ENCODE measurements around the gene PARK7. TPM values are rescaled to one million over a fixed set of nuclear protein-coding genes. Genes with fewer than 3 reads are reported as not detected.

The PARK7 gene
- total RNA-seq, 4 donors from 2014 or later = 93.9 to 156 (median 129) TPM

DNA sequence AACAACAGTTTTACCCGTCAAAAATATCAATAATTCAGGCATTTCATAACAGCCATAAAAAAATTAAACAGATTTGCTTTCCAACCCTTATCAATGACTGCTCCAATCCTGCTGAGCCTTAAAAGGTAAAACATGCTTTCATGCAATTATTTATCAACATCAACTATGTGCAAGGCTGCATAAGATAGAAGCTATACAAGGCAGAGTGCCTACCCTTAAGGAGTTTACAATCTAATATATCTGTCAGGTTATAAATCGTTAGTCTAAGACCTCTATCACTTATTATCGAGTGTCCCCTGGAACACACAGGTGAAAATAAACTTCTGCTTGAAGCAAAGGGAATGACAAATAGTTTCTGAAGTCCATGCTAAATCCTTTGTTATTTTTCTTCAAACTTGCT lies 62.8 kb downstream of the PARK7 start:
- WGBS, 2 donors = 71 to 72% methylated on average over 3 of the region's 3 CpGs
- DNase-seq = no peak
- TF ChIP-seq POLR2A (IDR thresholded peaks at IDR 0.05) = no peak
- TF ChIP-seq, protein P1, sequence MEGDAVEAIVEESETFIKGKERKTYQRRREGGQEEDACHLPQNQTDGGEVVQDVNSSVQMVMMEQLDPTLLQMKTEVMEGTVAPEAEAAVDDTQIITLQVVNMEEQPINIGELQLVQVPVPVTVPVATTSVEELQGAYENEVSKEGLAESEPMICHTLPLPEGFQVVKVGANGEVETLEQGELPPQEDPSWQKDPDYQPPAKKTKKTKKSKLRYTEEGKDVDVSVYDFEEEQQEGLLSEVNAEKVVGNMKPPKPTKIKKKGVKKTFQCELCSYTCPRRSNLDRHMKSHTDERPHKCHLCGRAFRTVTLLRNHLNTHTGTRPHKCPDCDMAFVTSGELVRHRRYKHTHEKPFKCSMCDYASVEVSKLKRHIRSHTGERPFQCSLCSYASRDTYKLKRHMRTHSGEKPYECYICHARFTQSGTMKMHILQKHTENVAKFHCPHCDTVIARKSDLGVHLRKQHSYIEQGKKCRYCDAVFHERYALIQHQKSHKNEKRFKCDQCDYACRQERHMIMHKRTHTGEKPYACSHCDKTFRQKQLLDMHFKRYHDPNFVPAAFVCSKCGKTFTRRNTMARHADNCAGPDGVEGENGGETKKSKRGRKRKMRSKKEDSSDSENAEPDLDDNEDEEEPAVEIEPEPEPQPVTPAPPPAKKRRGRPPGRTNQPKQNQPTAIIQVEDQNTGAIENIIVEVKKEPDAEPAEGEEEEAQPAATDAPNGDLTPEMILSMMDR (IDR thresholded peaks at IDR 0.05) = no peak
- no peaks in the 10 kb centered on the region for H3K9me3 ChIP-seq
- H3K4me3 ChIP-seq = peak overlapping the region; percentile 77 to 93 (median 86)
- no peaks in the 10 kb centered on the region for H3K36me3 ChIP-seq
- intact Hi-C loops (cut with DNase I) = no loop called here
- peaks cover 23 to 91% (median 27%) of the 10 kb centered on the region in 3 donors for H3K4me1 ChIP-seq
- peak overlapping the region; percentile 59 to 97 (median 95) for H3K27ac ChIP-seq
- peaks cover 0 to 15% (median 0%) of the 10 kb centered on the region in 4 donors for H3K27me3 ChIP-seq

DNA sequence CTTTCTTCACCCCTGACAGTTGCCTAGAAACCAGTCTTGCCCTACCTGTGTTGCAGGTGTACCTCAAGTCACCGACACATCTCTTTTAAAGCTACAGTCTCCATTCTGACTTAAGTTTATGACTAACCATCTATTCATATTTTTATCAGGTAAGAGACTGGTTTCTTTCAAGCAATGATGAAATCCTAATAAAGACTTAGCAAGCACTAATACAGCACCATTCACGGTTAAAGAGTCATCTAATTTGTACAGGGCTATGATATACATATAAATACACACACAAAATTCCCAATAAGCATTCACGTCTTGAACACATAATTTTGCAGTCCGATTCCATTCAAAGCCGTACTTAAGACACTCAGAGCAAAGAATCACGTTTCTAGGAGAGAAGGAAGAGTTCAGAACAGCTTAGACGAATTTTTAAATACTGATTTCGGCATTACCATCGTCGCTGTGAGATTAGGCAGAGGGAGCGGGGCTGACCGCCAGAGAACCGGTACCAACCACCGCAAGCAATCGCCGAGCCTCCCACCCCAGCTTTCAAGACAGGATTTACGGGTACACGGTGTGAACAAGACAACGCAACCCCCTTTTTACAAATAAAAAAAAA lies 63.7 kb downstream of the PARK7 start:
- Histone ChIP-seq H3K4me3 (peak overlapping the region; percentile 77 to 93 (median 86)), H3K4me1 (peaks cover 15 to 83% (median 27%) of the 10 kb centered on the region in 3 donors), H3K9me3 (no peaks in the 10 kb centered on the region), H3K36me3 (no peaks in the 10 kb centered on the region), H3K27ac (peak overlapping the region; percentile 91 to 97 (median 95)), H3K27me3 (peaks cover 0 to 15% (median 0%) of the 10 kb centered on the region in 4 donors)
- no peak for DNase-seq
- WGBS, 2 donors = 2 to 11% methylated on average over 16 to 19 of the region's 19 CpGs
- TF ChIP-seq, protein P1 (IDR thresholded peaks at IDR 0.05) = no peak
- no peak for TF ChIP-seq POLR2A (IDR thresholded peaks at IDR 0.05)
- intact Hi-C loops (cut with DNase I) = no loop called here

DNA sequence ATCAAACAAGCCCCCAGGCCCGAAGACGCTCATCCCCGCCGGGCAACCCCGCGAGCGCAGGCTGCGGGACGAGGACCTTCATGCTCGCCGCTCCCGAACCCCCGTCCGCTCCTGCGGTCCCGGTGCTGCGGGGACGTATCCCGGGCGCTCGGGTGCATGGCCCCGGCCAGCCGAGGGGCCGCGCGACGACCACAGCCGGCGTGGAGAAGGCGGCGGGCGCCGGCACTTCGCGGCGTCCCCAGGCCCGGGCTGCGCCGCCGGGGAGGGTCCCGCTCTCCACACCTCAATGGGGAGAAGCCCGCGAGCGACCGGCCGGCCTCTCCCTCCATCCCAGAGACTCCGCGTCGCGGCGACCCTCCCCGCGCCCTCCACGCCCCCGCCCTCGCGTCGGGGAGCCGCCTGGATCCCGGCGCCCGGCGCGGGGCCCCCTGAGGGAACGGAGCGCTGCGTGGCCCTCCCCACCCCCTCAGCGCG lies 64.2 kb downstream of the PARK7 start:
- no peaks in the 10 kb centered on the region for H3K9me3 ChIP-seq
- H3K27me3 ChIP-seq = peaks cover 0 to 15% (median 0%) of the 10 kb centered on the region in 4 donors
- no peaks in the 10 kb centered on the region for H3K36me3 ChIP-seq
- peak overlapping the region; percentile 91 to 97 (median 95) for H3K27ac ChIP-seq
- peaks cover 11 to 77% (median 22%) of the 10 kb centered on the region in 3 donors for H3K4me1 ChIP-seq
- peak overlapping the region; percentile 77 to 93 (median 86) for H3K4me3 ChIP-seq
- intact Hi-C loops (cut with DNase I) = no loop called here
- WGBS, 2 donors = 0% methylated on average over 2 of the region's 69 CpGs; no CpG with 5 or more reads in 1 of the 2 donors
- no peak for DNase-seq
- TF ChIP-seq POLR2A (IDR thresholded peaks at IDR 0.05) = no peak
- TF ChIP-seq, protein P1 (IDR thresholded peaks at IDR 0.05) = no peak

GRCh38 chr1:8026153-8026975 lies 64.9 kb downstream of the PARK7 start, which contains the start of gene ERRFI1:
TSS of gene ERRFI1 (minus strand) at chr1:8026309. CDS start at chr1:8015619, 10,690 bp downstream.
- no peaks in the 10 kb centered on the region for H3K36me3 ChIP-seq
- peak in 3 of 4 donors; percentile 88 to 100 (median 100) for TF ChIP-seq POLR2A (IDR thresholded peaks at IDR 0.05)
- TF ChIP-seq, protein P1 (IDR thresholded peaks at IDR 0.05) = peak in 1 of 6 experiments; percentile 10
- intact Hi-C loops (cut with DNase I) = no loop called here
- H3K27ac ChIP-seq = peak within 1 kb of the TSS; percentile 91 to 97 (median 95)
- peaks cover 0 to 15% (median 0%) of the 10 kb centered on the region in 4 donors for H3K27me3 ChIP-seq
- no peaks in the 10 kb centered on the region for H3K9me3 ChIP-seq
- peak within 1 kb of the TSS; percentile 77 to 93 (median 86) for H3K4me3 ChIP-seq
- peak; percentile 46 for DNase-seq
- 25 to 38% methylated on average over 15 to 20 of the region's 98 CpGs for WGBS, 2 donors
- peaks cover 9 to 71% (median 22%) of the 10 kb centered on the region in 3 donors for H3K4me1 ChIP-seq
